ENCODE data around the gene LBHD1. TPM values are rescaled to one million over a fixed set of nuclear protein-coding genes. Genes with fewer than 3 reads are reported as not detected.

Gene LBHD1
- total RNA-seq, 1 experiment from 2014 or later, result 10.4 TPM

- Histone ChIP-seq H2AK5ac (ENCODE audit: insufficient read length, low read length) (no peak overlapping the region), H3K14ac (ENCODE audit: insufficient read depth, low read length) (peak overlapping the region; percentile 66), H2BK120ac (ENCODE audit: low read depth, low read length, poor library complexity, severe bottlenecking) (no peak overlapping the region), H3K79me1 (ENCODE audit: insufficient read depth, low read depth, low read length, poor library complexity, severe bottlenecking) (no peaks in the 10 kb centered on the region), H3T11ph (ENCODE audit: low read length) (no peak overlapping the region), H3K23me2 (ENCODE audit: insufficient read length, low read depth, low read length, poor library complexity, severe bottlenecking) (peaks cover 8% of the 10 kb centered on the region), H4K20me1 (ENCODE audit: control insufficient read depth, insufficient read depth, insufficient read length) (no peaks in the 10 kb centered on the region), H2BK5ac (ENCODE audit: insufficient read length, low read length) (no peak overlapping the region), H3K4me2 (ENCODE audit: insufficient read depth, insufficient read length, low read length) (peak overlapping the region; percentile 79), H4K8ac (replicated peaks; ENCODE audit: insufficient read length, low read depth, low read length) (no peak overlapping the region), H3K23ac (ENCODE audit: insufficient read length, low read depth, low read length) (no peak overlapping the region), H3K27me3 (ENCODE audit: insufficient read depth, low read length) (no peaks in the 10 kb centered on the region), H4K91ac (ENCODE audit: insufficient read length, low read depth, low read length) (no peak overlapping the region), H3K56ac (ENCODE audit: insufficient read length, low read depth, low read length) (no peak overlapping the region), H2AFZ (ENCODE audit: low read length) (no peak overlapping the region), H3K18ac (ENCODE audit: insufficient read length, low read depth, low read length) (peak overlapping the region; percentile 72), H2BK15ac (ENCODE audit: low read depth, low read length) (no peak overlapping the region), H2BK20ac (ENCODE audit: low read depth, low read length, poor library complexity, severe bottlenecking) (no peak overlapping the region), H2BK12ac (ENCODE audit: insufficient read length, low read depth, low read length) (no peak overlapping the region), H3K9me3 (ENCODE audit: control insufficient read depth, low read depth, low read length) (no peaks in the 10 kb centered on the region), H3K79me2 (ENCODE audit: insufficient read depth, low read length) (no peaks in the 10 kb centered on the region), H3K9ac (ENCODE audit: extremely low read depth, insufficient read length, low read length) (peak overlapping the region; percentile 86), H3K4ac (ENCODE audit: low read depth, low read length) (no peak overlapping the region), H3K4me1 (ENCODE audit: insufficient read depth, low read length) (no peaks in the 10 kb centered on the region), H4K5ac (ENCODE audit: insufficient read length, low read depth, low read length) (no peak overlapping the region), H3K27ac (ENCODE audit: insufficient read length, low read depth, low read length) (no peak overlapping the region)
- Mint-ChIP-seq H3K27me3 (ENCODE audit: low read depth) (no peaks in the 10 kb centered on the region), H3K4me1 (peaks cover 15 to 20% of the 10 kb centered on the region in 2 experiments), H3K36me3 (ENCODE audit: insufficient read depth in 1 of 3, low read depth in 3 of 3) (peaks cover 17 to 41% (median 39%) of the 10 kb centered on the region in 3 experiments; a peak in 6 of 7 replicates), H3K9me3 (0 out of 5 replicates have a peak, but pooled peaks cover 0 to 2% of the 10 kb centered on the region in 2 experiments), H3K27ac (peak overlapping the region; percentile 22 to 96 (median 70); a peak in 4 of 7 replicates), H3K4me3 (peak overlapping the region; percentile 85 to 92)
- no peak for TF ChIP-seq CTCF (conservative IDR thresholded peaks at IDR 0.05)
- WGBS (ENCODE audit: extremely low coverage, insufficient read length, low lambda C conversion rate), result no CpG with 5 or more reads among the region's 16 CpGs
- no peak for DNase-seq
Observed at GRCh38 chr11:62678433-62678769, 6.3 kb upstream of the LBHD1 start.

Measured in H9 (cell line).